HEK293 (cell line): ENCODE measurements around the gene SUMO3.

Experiments used
- CTCF ChIA-PET: fragments of 350-600 bp; formaldehyde crosslinking; extraction: SDS; loops from one replicate; lab custom pipeline; 2021; ENCODE audit warnings: antibody characterized with exemption; lab: Yijun Ruan, JAX
- POLR2A ChIA-PET: fragments of 300-600 bp; formaldehyde crosslinking; extraction: SDS; loops from one replicate; lab custom pipeline; 2020; ENCODE audit warnings: antibody characterized with exemption, inconsistent platforms; lab: Yijun Ruan, JAX
- H3K27ac ChIP-seq: fragments of 200-500 bp; sonication (Bioruptor generic); 2 replicates; pipeline ENCODE4 v1.5.1; 2014; ENCODE audit warnings: low read depth, low read length, control low read depth, inconsistent platforms; ENCODE audit errors: extremely low read depth
- H3K36me3 ChIP-seq, 2 experiments: fragments of 200-500 bp in 1 of 2; sonication (Bioruptor generic) in 1 of 2; 1 replicate in 1 of 2; 2 replicates in 1 of 2; pipeline ENCODE4 v1.5.1; 2014 to 2017; ENCODE audit warnings: inconsistent platforms in 2 of 2, low read length in 2 of 2; ENCODE audit not compliant: control insufficient read depth in 2 of 2, insufficient read depth in 1 of 2
- H3K4me1 ChIP-seq: fragments of 200-500 bp; sonication (Bioruptor generic); 2 replicates; pipeline ENCODE4 v1.5.1; 2014; ENCODE audit warnings: mild to moderate bottlenecking, low read length, inconsistent platforms; ENCODE audit not compliant: control insufficient read depth, insufficient read depth
- H3K4me3 ChIP-seq: 2 replicates; pipeline ENCODE4 v1.5.1; 2011; ENCODE audit warnings: low read depth, mild to moderate bottlenecking, control low read depth, low read length, moderate library complexity
- H3K9me3 ChIP-seq: fragments of 200-500 bp; sonication (Bioruptor generic); 2 replicates; pipeline ENCODE4 v1.5.1; 2014; ENCODE audit warnings: low read depth, low read length, inconsistent platforms; ENCODE audit not compliant: control insufficient read depth, insufficient read depth
- BCL11B ChIP-seq: fragments of 450-650 bp; formaldehyde crosslinking; IDR thresholded peaks from 2 replicates; pipeline ENCODE4 v1.5.1; 2016; ENCODE audit warnings: low read depth, missing biosample characterization, missing genetic modification characterization
- FEZF1 ChIP-seq: fragments of 450-650 bp; formaldehyde crosslinking; IDR thresholded peaks from 2 replicates; pipeline ENCODE4 v1.5.1; 2016; ENCODE audit warnings: missing biosample characterization, missing genetic modification characterization
- OSR2 ChIP-seq: fragments of 450-650 bp; formaldehyde crosslinking; IDR thresholded peaks from 2 replicates; pipeline ENCODE4 v1.5.1; 2016; ENCODE audit warnings: missing biosample characterization, missing genetic modification characterization
- PRDM6 ChIP-seq: fragments of 450-650 bp; formaldehyde crosslinking; IDR thresholded peaks from 2 replicates; pipeline ENCODE4 v1.5.1; 2017; ENCODE audit warnings: missing biosample characterization, missing genetic modification characterization
- REPIN1 ChIP-seq: fragments of 450-650 bp; formaldehyde crosslinking; IDR thresholded peaks from 2 replicates; pipeline ENCODE4 v1.5.1; 2017; ENCODE audit warnings: missing biosample characterization, missing genetic modification characterization, low read depth
- REST ChIP-seq: fragments of 450-650 bp; formaldehyde crosslinking; IDR thresholded peaks from 2 replicates; pipeline ENCODE4 v1.5.1; 2016; ENCODE audit warnings: missing biosample characterization, missing genetic modification characterization
- WT1 ChIP-seq: fragments of 450-650 bp; formaldehyde crosslinking; IDR thresholded peaks from 2 replicates; pipeline ENCODE4 v1.5.1; 2016; ENCODE audit warnings: missing biosample characterization, missing genetic modification characterization
- ZBTB26 ChIP-seq: fragments of 450-650 bp; formaldehyde crosslinking; optimal IDR thresholded peaks from 2 replicates; pipeline ENCODE3; 2016; ENCODE audit warnings: missing biosample characterization, mild to moderate bottlenecking, missing genetic modification characterization
- ZFP69B ChIP-seq: fragments of 450-650 bp; formaldehyde crosslinking; IDR thresholded peaks from 2 replicates; pipeline ENCODE4 v1.5.1; 2016; ENCODE audit warnings: missing biosample characterization, missing genetic modification characterization
- ZNF114 ChIP-seq: fragments of 450-650 bp; formaldehyde crosslinking; IDR thresholded peaks from 2 replicates; pipeline ENCODE4 v1.5.0; 2017; ENCODE audit warnings: missing biosample characterization, missing genetic modification characterization
- ZNF169 ChIP-seq: fragments of 450-650 bp; formaldehyde crosslinking; IDR thresholded peaks from 2 replicates; pipeline ENCODE4 v1.5.1; 2016; ENCODE audit warnings: missing biosample characterization, missing genetic modification characterization
- ZNF202 ChIP-seq: fragments of 450-650 bp; formaldehyde crosslinking; IDR thresholded peaks from 2 replicates; pipeline ENCODE4 v1.5.1; 2016; ENCODE audit warnings: missing biosample characterization, missing genetic modification characterization, borderline replicate concordance
- ZNF23 ChIP-seq: fragments of 450-650 bp; formaldehyde crosslinking; IDR thresholded peaks from 2 replicates; pipeline ENCODE4 v1.5.1; 2016; ENCODE audit warnings: missing biosample characterization, missing genetic modification characterization, borderline replicate concordance
- ZNF510 ChIP-seq: fragments of 450-650 bp; formaldehyde crosslinking; IDR thresholded peaks from 2 replicates; pipeline ENCODE4 v1.5.1; 2018; ENCODE audit warnings: mild to moderate bottlenecking, missing genetic modification characterization, missing biosample characterization; ENCODE audit not compliant: insufficient replicate concordance
- ZNF529 ChIP-seq: fragments of 450-650 bp; formaldehyde crosslinking; IDR thresholded peaks from 2 replicates; pipeline ENCODE4 v1.5.1; 2017; ENCODE audit warnings: missing genetic modification characterization, missing biosample characterization; ENCODE audit not compliant: insufficient replicate concordance
- ZNF707 ChIP-seq: fragments of 450-650 bp; formaldehyde crosslinking; IDR thresholded peaks from 2 replicates; pipeline ENCODE4 v1.5.1; 2016; ENCODE audit warnings: missing biosample characterization, missing genetic modification characterization
- ZNF76 ChIP-seq: fragments of 450-650 bp; formaldehyde crosslinking; IDR thresholded peaks from 2 replicates; pipeline ENCODE4; 2016; ENCODE audit warnings: low read depth, missing biosample characterization, missing genetic modification characterization, borderline replicate concordance
- ZNF777 ChIP-seq: fragments of 450-650 bp; formaldehyde crosslinking; IDR thresholded peaks from 2 replicates; pipeline ENCODE4 v1.5.1; 2017; ENCODE audit warnings: missing biosample characterization, missing genetic modification characterization, borderline replicate concordance
- ZXDB ChIP-seq: fragments of 450-650 bp; formaldehyde crosslinking; IDR thresholded peaks from 2 replicates; pipeline ENCODE4 v1.5.1; 2016; ENCODE audit warnings: missing biosample characterization, missing genetic modification characterization

Gene SUMO3

GRCh38 chr21:44785620-44786335 lies 32.1 kb downstream of the SUMO3 start:
- no peaks in the 10 kb centered on the region for H3K9me3 ChIP-seq
- ChIA-PET CTCF (interaction anchor here (1.0 to 2.9 kb wide), 2 partner anchors 14 to 275 kb away, joined by 3 to 12 read pairs; no protein-coding TSS in a partner anchor), POLR2A (no interaction called here)
- peaks cover 18 to 42% of the 10 kb centered on the region in 2 experiments for H3K36me3 ChIP-seq
- peaks cover 15% of the 10 kb centered on the region for H3K4me1 ChIP-seq
- H3K4me3 ChIP-seq, result no peak overlapping the region
- peak overlapping the region; percentile 17 for H3K27ac ChIP-seq
- TF ChIP-seq OSR2 (peak; percentile 78), REST (no peak), ZNF169 (tag by site-specific recombination) (no peak), WT1 (peak; percentile 89), FEZF1 (tag by site-specific recombination) (peak; percentile 68; the same call in 1 of the 2 replicates), ZNF777 (no peak), ZXDB (tag by site-specific recombination) (peak; percentile 46), REPIN1 (no peak), BCL11B (tag by site-specific recombination) (no peak), ZNF202 (no peak), ZBTB26 (tag by site-specific recombination) (no peak), ZNF76 (tag by site-specific recombination) (no peak), PRDM6 (peak; percentile 71)

GRCh38 chr21:44784810-44785209 lies 33.1 kb downstream of the SUMO3 start:
- CTCF ChIA-PET, result interaction anchor here (0.7 to 2.9 kb wide), 2 partner anchors 15 to 274 kb away, joined by 3 to 12 read pairs; no protein-coding TSS in a partner anchor
- TF ChIP-seq ZNF23 (tag by site-specific recombination) (no peak), ZNF114 (tag by site-specific recombination) (no peak), ZNF510 (tag by site-specific recombination) (no peak), ZNF529 (tag by site-specific recombination) (no peak), ZFP69B (no peak), ZNF707 (no peak)
- Histone ChIP-seq H3K36me3 (peaks cover 18 to 42% of the 10 kb centered on the region in 2 experiments), H3K27ac (no peak overlapping the region), H3K9me3 (no peaks in the 10 kb centered on the region), H3K4me1 (peaks cover 15% of the 10 kb centered on the region), H3K4me3 (no peak overlapping the region)
- POLR2A ChIA-PET, result no interaction called here
